BLaER1 (cell line): Measurements from ENCODE around the gene CADM4.
A peak's percentile ranks its signal among the peaks of the same experiment; 100 is the strongest.
"Not testable (repeated sequence)": the region's sequence is repeated elsewhere in the genome, so short reads cannot be mapped to it uniquely, and the experiment has no call there.

Source experiments
- H3K27ac ChIP-seq: shearing (Covaris generic); formaldehyde crosslinking; 2 replicates; pipeline ENCODE4 v1.8.1; 2022
- H3K27me3 ChIP-seq: shearing (Covaris generic); formaldehyde crosslinking; 2 replicates; pipeline ENCODE4 v1.8.1; 2022
- H3K36me3 ChIP-seq: shearing (Covaris generic); formaldehyde crosslinking; 2 replicates; pipeline ENCODE4 v1.8.1; 2022
- H3K4me1 ChIP-seq: shearing (Covaris generic); formaldehyde crosslinking; 2 replicates; pipeline ENCODE4 v1.8.1; 2022
- H3K4me2 ChIP-seq: shearing (Covaris generic); formaldehyde crosslinking; 2 replicates; pipeline ENCODE4 v1.8.1; 2022
- H3K4me3 ChIP-seq: shearing (Covaris generic); formaldehyde crosslinking; 2 replicates; pipeline ENCODE4 v1.8.1; 2022
- H3K9ac ChIP-seq: shearing (Covaris generic); formaldehyde crosslinking; 2 replicates; pipeline ENCODE4 v1.8.1; 2022
- H3K9me3 ChIP-seq: shearing (Covaris generic); formaldehyde crosslinking; 2 replicates; pipeline ENCODE4 v1.8.1; 2022
- H4K20me1 ChIP-seq: shearing (Covaris generic); formaldehyde crosslinking; 2 replicates; pipeline ENCODE4 v1.8.1; 2022
- Cebpa-rat ChIP-seq: shearing (Covaris generic); IDR thresholded peaks from 2 replicates; pipeline ENCODE4 v1.8.1; 2022

CADM4 gene

GRCh38 chr19:43591904-43592772 lies 47.5 kb downstream of the CADM4 start:
- H3K36me3 ChIP-seq, result peaks cover 55% of the 10 kb centered on the region

GRCh38 chr19:43589678-43590077 lies 50.0 kb downstream of the CADM4 start:
- TF ChIP-seq Cebpa-rat, result no peak
- Histone ChIP-seq H3K9ac (no peak overlapping the region), H3K4me1 (peaks cover 58% of the 10 kb centered on the region), H3K4me2 (peak overlapping the region; percentile 42), H3K9me3 (peaks cover 11% of the 10 kb centered on the region), H3K4me3 (no peak overlapping the region), H3K36me3 (peaks cover 75% of the 10 kb centered on the region), H4K20me1 (peaks cover 37% of the 10 kb centered on the region; the same call in 1 of the 2 replicates), H3K27me3 (no peaks in the 10 kb centered on the region), H3K27ac (no peak overlapping the region)

More at GRCh38 chr19:43591904-43592772, 47.5 kb downstream of the CADM4 start:
- Histone ChIP-seq H4K20me1 (peaks cover 37% of the 10 kb centered on the region; the same call in 1 of the 2 replicates), H3K9me3 (no peaks in the 10 kb centered on the region), H3K9ac (no peak overlapping the region), H3K4me1 (peaks cover 38% of the 10 kb centered on the region), H3K27me3 (no peaks in the 10 kb centered on the region), H3K4me2 (no peak overlapping the region), H3K4me3 (no peak overlapping the region), H3K27ac (no peak overlapping the region)
- no peak for TF ChIP-seq Cebpa-rat

GRCh38 chr19:43589277-43589676 lies 50.4 kb downstream of the CADM4 start:
- Histone ChIP-seq H3K4me1 (peaks cover 59% of the 10 kb centered on the region), H3K27ac (no peak overlapping the region), H3K27me3 (no peaks in the 10 kb centered on the region), H3K4me2 (no peak overlapping the region), H3K9ac (no peak overlapping the region), H3K9me3 (peaks cover 11% of the 10 kb centered on the region), H3K36me3 (peaks cover 75% of the 10 kb centered on the region), H4K20me1 (peaks cover 33% of the 10 kb centered on the region; the same call in 1 of the 2 replicates), H3K4me3 (no peak overlapping the region)
- no peak for TF ChIP-seq Cebpa-rat

GRCh38 chr19:43587029-43587428 lies 52.6 kb downstream of the CADM4 start:
- Histone ChIP-seq H3K9me3 (peaks cover 11% of the 10 kb centered on the region), H3K36me3 (peaks cover 55% of the 10 kb centered on the region), H4K20me1 (peaks cover 11% of the 10 kb centered on the region; the same call in 1 of the 2 replicates), H3K4me1 (peaks cover 72% of the 10 kb centered on the region)
- H3K27me3 ChIP-seq, H3K27ac ChIP-seq, H3K4me3 ChIP-seq, H3K9ac ChIP-seq, H3K4me2 ChIP-seq: not testable (repeated sequence)

GRCh38 chr19:43586346-43586745 lies 53.3 kb downstream of the CADM4 start:
- H3K36me3 ChIP-seq, result peaks cover 48% of the 10 kb centered on the region
- 0 out of 2 replicates have a peak overlapping the region, but pooled peaks have one; percentile 85 for H3K4me2 ChIP-seq
- no peak for TF ChIP-seq Cebpa-rat
- no peak overlapping the region for H3K9ac ChIP-seq
- peaks cover 78% of the 10 kb centered on the region for H3K4me1 ChIP-seq
- peaks cover 11% of the 10 kb centered on the region for H3K9me3 ChIP-seq
- no peak overlapping the region for H3K27ac ChIP-seq
- no peak overlapping the region for H3K4me3 ChIP-seq
- H4K20me1 ChIP-seq, result peaks cover 9% of the 10 kb centered on the region; the same call in 1 of the 2 replicates
- no peaks in the 10 kb centered on the region for H3K27me3 ChIP-seq

- H3K4me2 ChIP-seq, result peak overlapping the region; percentile 85
- TF ChIP-seq Cebpa-rat, result no peak
- H3K27ac ChIP-seq, result peak overlapping the region; percentile 74
- no peak overlapping the region for H3K4me3 ChIP-seq
- H4K20me1 ChIP-seq, result no peaks in the 10 kb centered on the region
- H3K9me3 ChIP-seq, result peaks cover 11% of the 10 kb centered on the region
- H3K4me1 ChIP-seq, result peaks cover 74% of the 10 kb centered on the region
- peaks cover 29% of the 10 kb centered on the region for H3K36me3 ChIP-seq
- no peak overlapping the region for H3K9ac ChIP-seq
- H3K27me3 ChIP-seq, result no peaks in the 10 kb centered on the region
Measured at GRCh38 chr19:43584484-43584883, 55.2 kb downstream of the CADM4 start.

DNA sequence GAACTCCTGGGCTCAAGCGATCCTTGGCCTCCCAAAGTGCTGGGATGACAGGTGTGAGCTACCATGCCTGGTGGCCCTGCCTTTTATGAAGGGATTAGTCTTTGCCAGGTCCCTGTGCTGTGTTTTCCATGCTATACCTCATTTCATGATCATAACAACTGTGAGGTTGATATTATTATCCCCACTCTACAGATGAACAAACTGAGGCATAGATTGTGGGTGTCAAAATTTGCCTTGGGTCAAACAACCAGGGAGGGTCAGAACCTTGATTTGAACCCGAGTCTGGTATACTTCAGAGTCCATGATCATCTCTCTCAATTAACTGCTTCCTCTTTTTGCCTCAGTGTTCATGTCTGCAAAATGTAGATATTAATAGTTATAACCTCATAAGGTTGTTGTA lies 57.2 kb downstream of the CADM4 start:
- peak overlapping the region; percentile 35 for H3K4me2 ChIP-seq
- H3K9ac ChIP-seq, result no peak overlapping the region
- no peak overlapping the region for H3K27ac ChIP-seq
- peaks cover 76% of the 10 kb centered on the region for H3K4me1 ChIP-seq
- no peak overlapping the region for H3K4me3 ChIP-seq
- H3K9me3 ChIP-seq, result peaks cover 11% of the 10 kb centered on the region
- H3K36me3 ChIP-seq, result peaks cover 20% of the 10 kb centered on the region
- no peak for TF ChIP-seq Cebpa-rat
- no peaks in the 10 kb centered on the region for H4K20me1 ChIP-seq
- no peaks in the 10 kb centered on the region for H3K27me3 ChIP-seq

GRCh38 chr19:43581467-43581866 lies 58.2 kb downstream of the CADM4 start:
- peak overlapping the region; percentile 12; the same call in 1 of the 2 replicates for H3K9ac ChIP-seq
- H3K27ac ChIP-seq, result peak overlapping the region; percentile 56
- peaks cover 11% of the 10 kb centered on the region for H3K9me3 ChIP-seq
- H3K4me1 ChIP-seq, result peaks cover 74% of the 10 kb centered on the region
- no peaks in the 10 kb centered on the region for H4K20me1 ChIP-seq
- no peak overlapping the region for H3K4me3 ChIP-seq
- peaks cover 13% of the 10 kb centered on the region for H3K36me3 ChIP-seq
- no peaks in the 10 kb centered on the region for H3K27me3 ChIP-seq
- H3K4me2 ChIP-seq, result peak overlapping the region; percentile 35
- TF ChIP-seq Cebpa-rat, result no peak

DNA sequence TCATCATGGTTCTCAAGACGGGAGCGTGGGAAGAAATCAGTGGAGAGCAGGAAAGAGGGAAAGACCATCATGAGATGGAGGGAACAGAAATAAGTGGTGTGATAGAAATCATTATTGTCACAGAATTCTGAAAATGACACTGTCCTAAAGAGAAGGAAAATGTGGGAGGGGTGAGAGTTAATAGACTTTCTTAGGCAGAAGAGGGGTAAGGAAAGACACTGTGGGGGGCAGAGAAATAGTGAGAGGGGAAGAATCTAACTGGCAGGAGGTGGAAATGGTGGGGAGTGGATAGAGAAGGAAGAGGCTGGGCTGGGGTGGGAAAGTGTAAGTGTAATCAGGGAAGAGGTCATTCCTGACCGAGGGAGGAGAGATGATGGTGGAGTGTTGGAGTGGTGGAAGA lies 60.9 kb downstream of the CADM4 start:
- TF ChIP-seq Cebpa-rat, result no peak
- H4K20me1 ChIP-seq, result no peaks in the 10 kb centered on the region
- no peak overlapping the region for H3K9ac ChIP-seq
- no peaks in the 10 kb centered on the region for H3K9me3 ChIP-seq
- peaks cover 67% of the 10 kb centered on the region for H3K4me1 ChIP-seq
- no peak overlapping the region; the same call in 1 of the 2 replicates for H3K4me2 ChIP-seq
- H3K36me3 ChIP-seq, result peaks cover 6% of the 10 kb centered on the region; the same call in 1 of the 2 replicates
- no peaks in the 10 kb centered on the region for H3K27me3 ChIP-seq
- no peak overlapping the region for H3K27ac ChIP-seq
- H3K4me3 ChIP-seq, result no peak overlapping the region
